Spleen (tissue), 7 donors: ENCODE results near the gene ISOC1.

Experiments used
- POLR2AphosphoS5 ChIP-seq, 3 donors: sonication (generic); formaldehyde crosslinking; IDR thresholded peaks; one replicate each; pipeline ENCODE4 v1.5.1; 2017; ENCODE audit warnings: antibody characterized with exemption in 3 of 3
- TF ChIP-seq, protein P1 (sequence below), 11 experiments: fragments of 200-600 bp in 7 of 11; fragments of 450-650 bp in 4 of 11; sonication (generic) in 4 of 11; IDR thresholded peaks in 8 of 11; conservative IDR thresholded peaks in 3 of 11; 1 replicate in 7 of 11; 2 replicates in 4 of 11; pipeline versions ENCODE4 v1.4.0 to v1.8.0; 2016 to 2021; ENCODE audit warnings: antibody characterized with exemption in 11 of 11, inconsistent platforms in 4 of 11, mild to moderate bottlenecking in 1 of 11
- donor health status: DM: no; HTN: no; CAD: no; lungs with moderate emphysema.
- donor health status: DM: no; HTN: no; CAD: no.
- donor health status: DM: no; HTN: no; CAD: no.

DNA sequence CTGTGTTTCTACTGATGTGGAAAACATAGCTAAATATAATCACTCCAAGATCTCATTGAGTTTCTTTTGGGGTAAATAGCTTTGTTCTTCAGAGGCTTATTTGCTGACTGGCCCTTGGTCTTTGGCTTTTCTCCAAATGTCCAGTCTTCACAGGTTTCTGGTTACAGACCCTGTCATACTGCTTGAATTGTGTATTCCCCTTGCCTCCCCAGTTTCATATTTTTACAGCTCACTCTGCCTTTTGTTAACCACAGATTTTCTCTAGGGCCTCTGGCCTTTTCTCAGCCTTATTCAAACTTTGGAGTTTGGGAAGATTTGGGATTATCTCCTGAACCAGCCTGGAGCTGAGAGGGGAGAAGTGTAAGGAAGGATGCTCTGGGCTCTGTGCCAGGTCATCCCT is 23.9 kb downstream of the ISOC1 start:
- TF ChIP-seq, protein P1, sequence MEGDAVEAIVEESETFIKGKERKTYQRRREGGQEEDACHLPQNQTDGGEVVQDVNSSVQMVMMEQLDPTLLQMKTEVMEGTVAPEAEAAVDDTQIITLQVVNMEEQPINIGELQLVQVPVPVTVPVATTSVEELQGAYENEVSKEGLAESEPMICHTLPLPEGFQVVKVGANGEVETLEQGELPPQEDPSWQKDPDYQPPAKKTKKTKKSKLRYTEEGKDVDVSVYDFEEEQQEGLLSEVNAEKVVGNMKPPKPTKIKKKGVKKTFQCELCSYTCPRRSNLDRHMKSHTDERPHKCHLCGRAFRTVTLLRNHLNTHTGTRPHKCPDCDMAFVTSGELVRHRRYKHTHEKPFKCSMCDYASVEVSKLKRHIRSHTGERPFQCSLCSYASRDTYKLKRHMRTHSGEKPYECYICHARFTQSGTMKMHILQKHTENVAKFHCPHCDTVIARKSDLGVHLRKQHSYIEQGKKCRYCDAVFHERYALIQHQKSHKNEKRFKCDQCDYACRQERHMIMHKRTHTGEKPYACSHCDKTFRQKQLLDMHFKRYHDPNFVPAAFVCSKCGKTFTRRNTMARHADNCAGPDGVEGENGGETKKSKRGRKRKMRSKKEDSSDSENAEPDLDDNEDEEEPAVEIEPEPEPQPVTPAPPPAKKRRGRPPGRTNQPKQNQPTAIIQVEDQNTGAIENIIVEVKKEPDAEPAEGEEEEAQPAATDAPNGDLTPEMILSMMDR (IDR thresholded peaks at IDR 0.05 in 8 of 11, conservative IDR thresholded peaks at IDR 0.05 in 3 of 11): no peak
- no peak for TF ChIP-seq POLR2AphosphoS5 (IDR thresholded peaks at IDR 0.05)
